Stomach (tissue), 4 donors: Measurements from ENCODE around the gene C16orf46.

Experiments used
- EP300 ChIP-seq: sonication (generic); formaldehyde crosslinking; IDR thresholded peaks from one replicate; pipeline ENCODE4 v1.6.1; 2017; ENCODE audit warnings: antibody characterized with exemption
- POLR2A ChIP-seq, 4 donors: fragments of 450-650 bp; IDR thresholded peaks; one replicate each; pipeline ENCODE4 v1.6.1; 2016; ENCODE audit warnings: antibody characterized with exemption in 4 of 4, control low read depth in 2 of 4, mild to moderate bottlenecking in 1 of 4, moderate library complexity in 1 of 4
- TF ChIP-seq, protein P1 (sequence below), 7 experiments: fragments of 450-650 bp in 4 of 7; fragments of 200-600 bp in 3 of 7; sonication (generic) in 3 of 7; IDR thresholded peaks; one replicate each; pipeline ENCODE4 v1.5.1; 2016 to 2019; ENCODE audit warnings: antibody characterized with exemption in 7 of 7, control low read depth in 2 of 7, mild to moderate bottlenecking in 1 of 7

DNA sequence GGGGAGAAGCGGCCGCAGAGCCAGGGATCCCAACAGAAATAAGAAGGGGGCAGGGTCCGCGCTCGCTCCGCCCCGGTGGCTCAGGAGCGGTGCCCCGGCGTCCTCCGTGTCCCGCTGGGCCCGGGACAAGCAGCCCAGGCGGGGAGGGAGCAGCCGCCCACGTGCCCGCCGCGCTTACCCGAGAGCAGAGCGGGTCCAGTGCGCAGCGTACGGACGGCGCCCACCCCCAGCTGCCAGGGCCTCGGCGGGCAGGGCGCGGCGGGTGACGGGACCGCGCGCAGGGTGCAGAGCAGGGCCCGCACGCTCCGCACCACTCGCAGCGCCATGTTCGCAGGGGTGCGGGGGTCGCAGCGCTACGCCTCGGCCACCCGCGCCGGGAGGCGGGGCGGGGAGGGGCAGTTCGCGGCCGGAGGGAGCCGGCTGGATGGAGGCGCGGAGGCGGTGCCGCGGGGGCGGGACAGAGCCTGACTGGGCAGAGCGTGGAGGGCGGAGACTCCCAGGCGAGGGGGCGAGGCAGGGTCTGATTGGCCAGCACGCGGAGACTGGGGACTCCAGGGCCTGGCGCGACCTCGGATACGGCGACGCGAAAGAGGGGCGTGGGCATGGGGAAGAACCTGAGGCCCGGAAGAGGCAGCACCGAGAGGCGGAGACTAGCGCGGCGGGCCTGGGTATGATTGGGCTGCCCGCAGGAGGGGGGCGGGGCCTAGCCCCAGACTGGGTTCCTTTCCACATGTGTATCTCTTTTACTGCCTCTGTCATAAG is 19.1 kb upstream of the C16orf46 start, which contains the start of gene GCSH:
- TF ChIP-seq, protein P1, sequence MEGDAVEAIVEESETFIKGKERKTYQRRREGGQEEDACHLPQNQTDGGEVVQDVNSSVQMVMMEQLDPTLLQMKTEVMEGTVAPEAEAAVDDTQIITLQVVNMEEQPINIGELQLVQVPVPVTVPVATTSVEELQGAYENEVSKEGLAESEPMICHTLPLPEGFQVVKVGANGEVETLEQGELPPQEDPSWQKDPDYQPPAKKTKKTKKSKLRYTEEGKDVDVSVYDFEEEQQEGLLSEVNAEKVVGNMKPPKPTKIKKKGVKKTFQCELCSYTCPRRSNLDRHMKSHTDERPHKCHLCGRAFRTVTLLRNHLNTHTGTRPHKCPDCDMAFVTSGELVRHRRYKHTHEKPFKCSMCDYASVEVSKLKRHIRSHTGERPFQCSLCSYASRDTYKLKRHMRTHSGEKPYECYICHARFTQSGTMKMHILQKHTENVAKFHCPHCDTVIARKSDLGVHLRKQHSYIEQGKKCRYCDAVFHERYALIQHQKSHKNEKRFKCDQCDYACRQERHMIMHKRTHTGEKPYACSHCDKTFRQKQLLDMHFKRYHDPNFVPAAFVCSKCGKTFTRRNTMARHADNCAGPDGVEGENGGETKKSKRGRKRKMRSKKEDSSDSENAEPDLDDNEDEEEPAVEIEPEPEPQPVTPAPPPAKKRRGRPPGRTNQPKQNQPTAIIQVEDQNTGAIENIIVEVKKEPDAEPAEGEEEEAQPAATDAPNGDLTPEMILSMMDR (IDR thresholded peaks at IDR 0.05): no peak
- TF ChIP-seq POLR2A (IDR thresholded peaks at IDR 0.05): no peak
- no peak for TF ChIP-seq EP300
